Endometrial microvascular endothelial cells (primary cell): ENCODE results near the gene OR4A47. TPM values are rescaled to one million over a fixed set of nuclear protein-coding genes. Genes with fewer than 3 reads are reported as not detected.
"Not testable (repeated sequence)": the region's sequence is repeated elsewhere in the genome, so short reads cannot be mapped to it uniquely, and the experiment has no call there.

ENCODE experiments used
- in situ Hi-C: cut with HindIII; loops from 2 replicates; pipeline ENCODE4 v1.10.0; 2017; ENCODE audit warnings: low sequenced_read_pairs, low pct_unique_long_range_greater_than_20kb; ENCODE audit errors: inconsistent ontology term
- total RNA-seq: library from RNA; depleted of rRNA; stranded (reverse); fragments of >200 nt; gene quantifications from one replicate; pipeline ENCODE4 v1.2.3, GENCODE V29; 2015; ENCODE audit errors: inconsistent ontology term

OR4A47 gene, protein sequence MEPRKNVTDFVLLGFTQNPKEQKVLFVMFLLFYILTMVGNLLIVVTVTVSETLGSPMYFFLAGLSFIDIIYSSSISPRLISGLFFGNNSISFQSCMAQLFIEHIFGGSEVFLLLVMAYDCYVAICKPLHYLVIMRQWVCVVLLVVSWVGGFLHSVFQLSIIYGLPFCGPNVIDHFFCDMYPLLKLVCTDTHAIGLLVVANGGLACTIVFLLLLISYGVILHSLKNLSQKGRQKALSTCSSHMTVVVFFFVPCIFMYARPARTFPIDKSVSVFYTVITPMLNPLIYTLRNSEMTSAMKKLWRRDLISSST
- total RNA-seq: not detected

DNA sequence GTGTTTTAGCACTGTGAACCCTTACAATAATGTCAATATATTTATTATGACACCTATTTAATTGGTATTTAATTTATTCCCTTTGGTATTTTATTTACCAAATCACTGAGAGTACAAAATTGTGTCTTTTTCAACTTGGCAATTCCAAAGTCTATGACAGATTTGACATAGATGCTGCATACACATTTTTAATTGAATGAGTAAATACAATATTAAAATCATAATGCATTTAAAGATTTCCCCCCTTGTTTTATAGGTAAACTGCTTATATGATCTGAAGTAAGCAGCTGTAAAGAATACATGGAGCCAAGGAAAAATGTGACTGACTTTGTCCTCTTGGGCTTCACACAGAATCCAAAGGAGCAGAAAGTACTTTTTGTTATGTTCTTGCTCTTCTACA is at the start of gene OR4A47:
Gene OR4A47 (plus strand): TSS at position 301 of the 400 bp plus-strand sequence. CDS start 0 bp downstream, at position 301.
- in situ Hi-C loops: not testable (repeated sequence)

DNA sequence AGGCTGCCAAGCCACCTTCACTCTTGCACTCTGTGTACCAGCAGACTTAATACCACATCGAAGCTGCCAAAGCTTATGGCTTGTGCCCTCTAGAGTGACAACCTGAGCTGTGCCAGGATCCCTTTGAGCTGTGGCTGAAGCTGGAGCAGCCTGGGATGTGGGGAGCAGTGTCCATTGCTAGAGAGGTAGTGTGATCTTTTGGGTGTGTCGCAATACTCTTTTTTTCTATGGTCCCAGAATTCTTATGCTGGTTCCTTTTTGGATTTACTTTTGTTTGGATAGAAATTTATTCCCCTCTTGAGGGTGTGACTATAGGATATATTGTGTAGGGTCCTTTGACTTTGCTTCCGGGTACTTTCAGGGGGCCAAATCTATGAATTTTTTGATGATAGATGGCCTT is 32.7 kb upstream of the OR4A47 start:
- in situ Hi-C loops: not testable (repeated sequence)

DNA sequence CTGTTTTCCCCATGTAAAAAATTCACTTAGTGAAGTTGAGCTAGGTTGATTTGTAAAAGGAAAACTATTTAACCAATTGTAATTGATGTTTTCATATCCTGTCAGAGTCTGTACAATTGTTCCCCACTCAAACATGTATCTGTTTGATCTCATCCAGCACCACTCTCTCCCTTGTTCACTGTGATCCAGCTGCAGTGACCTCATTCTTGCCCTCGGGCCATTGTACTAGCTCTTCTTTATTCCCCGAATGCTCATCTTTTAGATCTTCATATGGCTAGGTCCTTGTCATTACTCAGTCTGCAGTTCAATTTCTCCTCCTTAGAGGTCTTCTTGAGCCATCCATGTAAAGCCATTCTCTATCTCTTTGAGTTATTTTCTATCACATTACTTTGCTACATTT is 14.6 kb upstream of the OR4A47 start:
- in situ Hi-C loops: not testable (repeated sequence)

DNA sequence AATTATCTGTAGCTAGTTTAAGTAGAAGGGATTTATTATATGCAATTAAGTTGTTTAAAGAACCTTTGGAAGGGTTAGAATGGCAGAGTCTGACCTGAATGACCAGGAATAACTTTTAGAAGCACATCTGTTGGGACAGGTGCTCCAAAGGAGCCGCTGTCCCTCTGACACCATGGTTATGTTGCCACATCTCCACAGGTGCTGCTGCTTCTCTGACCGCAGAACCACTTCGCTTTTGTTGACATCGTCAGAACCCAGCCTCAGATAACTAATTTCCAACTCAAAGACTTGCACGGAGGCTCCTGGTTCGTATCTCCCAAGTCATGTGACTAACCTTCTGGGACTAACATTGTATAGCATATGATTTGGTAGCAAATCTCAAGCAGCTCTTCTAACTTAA is 13.9 kb upstream of the OR4A47 start:
- in situ Hi-C loops: not testable (repeated sequence)

DNA sequence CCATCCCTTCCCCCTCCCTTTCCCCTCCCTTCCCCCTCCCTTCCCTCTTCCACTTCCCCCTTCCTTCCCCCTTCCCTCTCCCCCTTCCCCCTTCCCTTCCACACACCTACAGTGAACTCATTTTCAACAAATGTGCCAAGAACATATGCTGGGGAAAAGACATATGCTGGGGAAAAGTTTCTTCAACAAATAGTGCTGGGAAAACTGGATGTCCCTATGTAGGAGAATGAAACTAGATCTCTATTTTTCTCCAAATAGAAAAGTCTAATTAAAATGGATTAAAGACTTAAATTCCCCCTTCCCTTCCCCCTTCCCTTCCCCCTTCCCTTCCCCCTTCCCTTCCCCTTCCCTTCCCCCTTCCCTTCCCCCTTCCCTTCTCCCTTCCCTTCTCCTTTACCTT is 17.6 kb downstream of the OR4A47 start:
- in situ Hi-C loops: not testable (repeated sequence)

DNA sequence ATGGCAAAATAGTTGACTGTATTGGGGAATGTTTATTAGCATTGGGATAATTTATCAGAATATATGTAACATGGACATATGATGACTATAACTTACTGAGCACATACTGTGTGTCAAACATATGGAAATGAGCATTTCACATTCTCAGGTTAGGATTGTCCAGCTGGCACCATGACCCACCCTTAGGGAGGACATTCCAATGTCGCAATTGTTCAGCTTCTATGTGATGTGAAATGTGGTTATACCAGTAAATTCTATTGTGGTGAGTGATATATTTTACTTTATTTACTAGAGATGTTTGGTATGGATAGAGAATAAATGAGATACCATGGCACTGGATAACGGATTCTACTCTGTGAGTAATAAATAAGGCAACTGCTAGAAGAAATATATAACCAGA is 50.4 kb downstream of the OR4A47 start:
- in situ Hi-C loops: no loop called here

Other genes with a start within 250 kb of the OR4A47 start
- not detected for gene OR4X2, start 243.7 kb upstream of the OR4A47 start, total RNA-seq
- gene OR4X1, start 224.9 kb upstream of the OR4A47 start, total RNA-seq: not detected
- not detected for gene OR4S1, start 182.6 kb upstream of the OR4A47 start, total RNA-seq
- not detected for gene OR4C3, start 163.9 kb upstream of the OR4A47 start, total RNA-seq
- not detected for gene OR4C5, start 122.3 kb upstream of the OR4A47 start, total RNA-seq